HepG2 (cell line): ENCODE data around the gene FRAS1. TPM values are rescaled to one million over a fixed set of nuclear protein-coding genes. Genes with fewer than 3 reads are reported as not detected.
A peak's percentile ranks its signal among the peaks of the same experiment; 100 is the strongest.

ENCODE experiments used
- CCAR2 ChIP-seq: fragments of 200-400 bp; formaldehyde crosslinking; optimal IDR thresholded peaks from 2 replicates; pipeline ENCODE3; 2018; ENCODE audit warnings: low read depth, mild to moderate bottlenecking, low read length, moderate library complexity
- CEBPG ChIP-seq: IDR thresholded peaks from 2 replicates; pipeline ENCODE4 v1.6.1; 2016
- FOXM1 ChIP-seq: sonication (generic); formaldehyde crosslinking; IDR thresholded peaks from 2 replicates; pipeline ENCODE4 v1.5.0; 2020; ENCODE audit warnings: missing genetic modification reagents
- HNF1A ChIP-seq, 2 experiments: sonication (generic) in 1 of 2; formaldehyde crosslinking in 1 of 2; IDR thresholded peaks; 2 replicates each; pipeline versions ENCODE4 v1.4.0 to v1.6.1; 2016 to 2020; ENCODE audit warnings: borderline replicate concordance in 1 of 2, low read depth in 1 of 2, mild to moderate bottlenecking in 1 of 2, missing genetic modification reagents in 1 of 2
- HOXA9 ChIP-seq: sonication (generic); formaldehyde crosslinking; IDR thresholded peaks from 2 replicates; pipeline ENCODE4 v1.8.1; 2022; ENCODE audit warnings: missing genetic modification reagents, mild to moderate bottlenecking, moderate library complexity, borderline replicate concordance
- MTF2 ChIP-seq: sonication (generic); formaldehyde crosslinking; IDR thresholded peaks from 2 replicates; pipeline ENCODE4 v1.5.0; 2020; ENCODE audit warnings: missing genetic modification reagents, borderline replicate concordance
- POGK ChIP-seq: sonication (generic); formaldehyde crosslinking; conservative IDR thresholded peaks from 2 replicates; pipeline ENCODE4 v1.8.0; 2022; ENCODE audit warnings: mild to moderate bottlenecking, moderate library complexity, missing genetic modification reagents
- SP4 ChIP-seq: sonication (generic); formaldehyde crosslinking; IDR thresholded peaks from 2 replicates; pipeline ENCODE4 v1.8.1; 2023; ENCODE audit warnings: mild to moderate bottlenecking, missing genetic modification reagents
- TEAD3 ChIP-seq: optimal IDR thresholded peaks from 2 replicates; pipeline ENCODE3; 2016; ENCODE audit warnings: borderline replicate concordance
- ZEB1 ChIP-seq: IDR thresholded peaks from 2 replicates; pipeline ENCODE4 v1.6.1; 2012; ENCODE audit warnings: mild to moderate bottlenecking, low read depth, inconsistent platforms; ENCODE audit not compliant: insufficient replicate concordance
- ZNF776 ChIP-seq: sonication (generic); formaldehyde crosslinking; IDR thresholded peaks from 2 replicates; pipeline ENCODE4 v1.4.0; 2020; ENCODE audit warnings: mild to moderate bottlenecking, missing genetic modification reagents
- polyA plus RNA-seq, 8 experiments: library from polyadenylated mRNA; depleted of rRNA in 3 of 8; stranded (reverse) in 7 of 8; unstranded in 1 of 8; fragments of >200 nt; fragmentation: Illumina TruSeq in 4 of 8; extraction: Trizol in 4 of 8; gene quantifications; 2 replicates each; pipeline versions ENCODE4 v1.2.1 to v1.2.3, GENCODE V29; 2011 to 2016; ENCODE audit warnings: low read depth in 4 of 8, missing spikeins in 1 of 8, mixed read lengths in 1 of 8; ENCODE audit not compliant: insufficient read depth in 1 of 8
- total RNA-seq, 5 experiments: library from RNA; depleted of rRNA; stranded (reverse); fragments of >200 nt; fragmentation: Illumina TruSeq; extraction: Trizol; gene quantifications; 2 replicates each; pipeline ENCODE4 v1.2.3, GENCODE V29; 2016; ENCODE audit warnings: low read depth in 1 of 5
- TF ChIP-seq, protein P1 (sequence below): sonication (generic); formaldehyde crosslinking; IDR thresholded peaks from 2 replicates; pipeline ENCODE4 v1.4.0; 2020; ENCODE audit warnings: missing genetic modification reagents
- TF ChIP-seq, protein P2 (sequence below): sonication (generic); formaldehyde crosslinking; IDR thresholded peaks from 2 replicates; pipeline ENCODE4 v1.9.0; 2021; ENCODE audit warnings: missing genetic modification reagents, mild to moderate bottlenecking, borderline replicate concordance
- TF ChIP-seq, protein P3 (sequence below), 2 experiments: fragments of 450-650 bp in 1 of 2; sonication (generic) in 1 of 2; formaldehyde crosslinking; IDR thresholded peaks; 2 replicates each; pipeline versions ENCODE4 v1.5.0 to v1.8.0; 2020 to 2022; ENCODE audit warnings: mild to moderate bottlenecking in 1 of 2, missing genetic modification reagents in 1 of 2
- TF ChIP-seq, protein P4 (sequence below): IDR thresholded peaks from 2 replicates; pipeline ENCODE4 v1.6.1; 2016; ENCODE audit warnings: low read depth, borderline replicate concordance

FRAS1 gene
- total and polyA plus RNA-seq, 2 of the 13 experiments (the other 11 are each of a cell fraction or from before 2014, with no cell fraction given): 22.5 to 31.6 TPM

DNA sequence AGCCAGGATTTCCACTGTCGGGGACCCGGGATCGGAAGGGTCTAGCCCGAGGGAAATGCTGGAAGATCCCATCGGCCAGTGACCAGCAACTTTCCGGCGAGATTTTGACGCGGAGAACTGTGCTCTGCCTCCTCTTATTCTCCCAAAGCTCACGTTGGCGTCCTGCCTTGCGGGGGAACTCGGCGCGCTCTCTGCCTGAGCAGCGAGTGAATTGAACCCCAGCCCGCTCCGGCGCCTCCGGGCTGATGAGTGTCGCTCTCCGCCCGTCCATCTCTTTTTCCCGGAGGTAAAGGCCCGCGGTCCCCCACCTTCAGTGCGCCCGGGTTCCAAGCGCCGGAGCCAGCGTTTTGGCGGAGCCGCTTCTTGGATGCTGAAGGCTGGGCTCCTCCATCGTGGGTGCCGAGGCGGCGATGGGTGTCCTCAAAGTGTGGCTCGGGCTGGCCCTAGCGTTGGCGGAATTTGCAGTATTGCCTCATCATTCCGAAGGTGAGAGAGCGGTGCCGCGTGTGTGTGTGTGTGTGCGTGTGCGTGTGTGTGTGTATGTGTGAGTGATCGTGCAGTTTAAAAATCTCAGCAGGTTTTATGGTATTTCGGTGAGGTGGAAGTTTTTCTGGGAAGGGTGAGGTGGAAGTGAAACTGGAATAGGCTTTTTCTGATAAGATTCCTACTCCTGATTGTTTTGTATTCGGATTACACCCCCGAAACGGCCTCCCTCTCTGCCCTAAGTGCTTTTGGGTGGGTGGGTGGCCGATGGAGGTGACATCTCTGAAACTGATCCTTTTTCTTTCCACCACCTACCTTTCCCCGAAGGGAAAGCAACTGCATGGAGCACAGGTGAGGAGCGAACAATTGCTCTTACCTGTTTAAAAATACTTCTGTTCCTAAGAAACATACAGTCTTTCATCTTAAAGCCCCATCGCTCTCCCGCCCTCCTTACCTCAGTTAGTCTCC lies 752 bp downstream of the FRAS1 start (continued):
- TF ChIP-seq POGK (CRISPR knock-in tag) (0 out of 2 replicates have a peak, but pooled peaks have one; percentile 30), FOXM1 (CRISPR knock-in tag) (no peak), CCAR2 (no peak), CEBPG (CRISPR knock-in tag) (peak; percentile 80), ZEB1 (peak; percentile 41), HOXA9 (CRISPR knock-in tag) (no peak), MTF2 (CRISPR knock-in tag) (peak; percentile 55; the same call in 1 of the 2 replicates), SP4 (0 out of 2 replicates have a peak, but pooled peaks have one; percentile 19), ZNF776 (no peak), TEAD3 (CRISPR knock-in tag) (peak; percentile 66), HNF1A (IDR thresholded peaks at IDR 0.05; ENCODE audit: low read depth) (no peak), HNF1A (CRISPR knock-in tag; IDR thresholded peaks at IDR 0.05; ENCODE audit: borderline replicate concordance) (0 out of 2 replicates have a peak, but pooled peaks have one; percentile 13)
- TF ChIP-seq, protein P1, sequence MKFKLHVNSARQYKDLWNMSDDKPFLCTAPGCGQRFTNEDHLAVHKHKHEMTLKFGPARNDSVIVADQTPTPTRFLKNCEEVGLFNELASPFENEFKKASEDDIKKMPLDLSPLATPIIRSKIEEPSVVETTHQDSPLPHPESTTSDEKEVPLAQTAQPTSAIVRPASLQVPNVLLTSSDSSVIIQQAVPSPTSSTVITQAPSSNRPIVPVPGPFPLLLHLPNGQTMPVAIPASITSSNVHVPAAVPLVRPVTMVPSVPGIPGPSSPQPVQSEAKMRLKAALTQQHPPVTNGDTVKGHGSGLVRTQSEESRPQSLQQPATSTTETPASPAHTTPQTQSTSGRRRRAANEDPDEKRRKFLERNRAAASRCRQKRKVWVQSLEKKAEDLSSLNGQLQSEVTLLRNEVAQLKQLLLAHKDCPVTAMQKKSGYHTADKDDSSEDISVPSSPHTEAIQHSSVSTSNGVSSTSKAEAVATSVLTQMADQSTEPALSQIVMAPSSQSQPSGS (CRISPR knock-in tag): 0 out of 2 replicates have a peak, but pooled peaks have one; percentile 14
- TF ChIP-seq, protein P2, sequence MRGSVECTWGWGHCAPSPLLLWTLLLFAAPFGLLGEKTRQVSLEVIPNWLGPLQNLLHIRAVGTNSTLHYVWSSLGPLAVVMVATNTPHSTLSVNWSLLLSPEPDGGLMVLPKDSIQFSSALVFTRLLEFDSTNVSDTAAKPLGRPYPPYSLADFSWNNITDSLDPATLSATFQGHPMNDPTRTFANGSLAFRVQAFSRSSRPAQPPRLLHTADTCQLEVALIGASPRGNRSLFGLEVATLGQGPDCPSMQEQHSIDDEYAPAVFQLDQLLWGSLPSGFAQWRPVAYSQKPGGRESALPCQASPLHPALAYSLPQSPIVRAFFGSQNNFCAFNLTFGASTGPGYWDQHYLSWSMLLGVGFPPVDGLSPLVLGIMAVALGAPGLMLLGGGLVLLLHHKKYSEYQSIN (CRISPR knock-in tag): no peak
- TF ChIP-seq, protein P3, sequence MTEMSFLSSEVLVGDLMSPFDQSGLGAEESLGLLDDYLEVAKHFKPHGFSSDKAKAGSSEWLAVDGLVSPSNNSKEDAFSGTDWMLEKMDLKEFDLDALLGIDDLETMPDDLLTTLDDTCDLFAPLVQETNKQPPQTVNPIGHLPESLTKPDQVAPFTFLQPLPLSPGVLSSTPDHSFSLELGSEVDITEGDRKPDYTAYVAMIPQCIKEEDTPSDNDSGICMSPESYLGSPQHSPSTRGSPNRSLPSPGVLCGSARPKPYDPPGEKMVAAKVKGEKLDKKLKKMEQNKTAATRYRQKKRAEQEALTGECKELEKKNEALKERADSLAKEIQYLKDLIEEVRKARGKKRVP (CRISPR knock-in tag; IDR thresholded peaks at IDR 0.05): peak in 1 of 2 experiments; percentile 86; a peak in 2 of 4 replicates
- TF ChIP-seq, protein P4, sequence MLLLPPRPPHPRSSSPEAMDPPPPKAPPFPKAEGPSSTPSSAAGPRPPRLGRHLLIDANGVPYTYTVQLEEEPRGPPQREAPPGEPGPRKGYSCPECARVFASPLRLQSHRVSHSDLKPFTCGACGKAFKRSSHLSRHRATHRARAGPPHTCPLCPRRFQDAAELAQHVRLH (CRISPR knock-in tag): 0 out of 2 replicates have a peak, but pooled peaks have one; percentile 1
